Parathyroid adenoma (tissue), 2 donors: Measurements from ENCODE around the gene C16orf96.

Experiments
- H2AFZ ChIP-seq: fragments of 300-600 bp; sonication (generic); one replicate; pipeline ENCODE4 v1.7.0; 2017; ENCODE audit warnings: antibody characterized with exemption, mild to moderate bottlenecking
- H3K27ac ChIP-seq: fragments of 300-600 bp; sonication (generic); one replicate; pipeline ENCODE4 v1.7.0; 2017
- H3K27me3 ChIP-seq: fragments of 300-600 bp; sonication (generic); one replicate; pipeline ENCODE4 v1.7.0; 2017; ENCODE audit warnings: low read length; ENCODE audit not compliant: control insufficient read depth, insufficient read depth
- H3K36me3 ChIP-seq: fragments of 300-600 bp; sonication (generic); one replicate; pipeline ENCODE4 v1.7.0; 2017; ENCODE audit warnings: low read length; ENCODE audit not compliant: control insufficient read depth, insufficient read depth
- H3K4me1 ChIP-seq: fragments of 300-600 bp; sonication (generic); one replicate; pipeline ENCODE4 v1.7.0; 2017; ENCODE audit warnings: control low read depth
- H3K4me2 ChIP-seq: fragments of 300-600 bp; sonication (generic); one replicate; pipeline ENCODE4 v1.7.0; 2017; ENCODE audit warnings: low read length
- H3K4me3 ChIP-seq: fragments of 300-600 bp; sonication (generic); one replicate; pipeline ENCODE4 v1.7.0; 2017; ENCODE audit warnings: low read depth, low read length
- H3K79me2 ChIP-seq: fragments of 300-600 bp; sonication (generic); one replicate; pipeline ENCODE4 v1.7.0; 2017; ENCODE audit warnings: control low read depth
- H3K9ac ChIP-seq: fragments of 300-600 bp; sonication (generic); one replicate; pipeline ENCODE4 v1.7.0; 2017; ENCODE audit warnings: mild to moderate bottlenecking
- H3K9me3 ChIP-seq: fragments of 300-600 bp; sonication (generic); one replicate; pipeline ENCODE4 v1.7.0; 2017; ENCODE audit warnings: low read length; ENCODE audit not compliant: control insufficient read depth
- CTCF ChIP-seq: fragments of 300-600 bp; sonication (generic); IDR thresholded peaks from one replicate; pipeline ENCODE4 v1.7.0; 2017; ENCODE audit warnings: antibody characterized with exemption, mild to moderate bottlenecking
- donor health status: primary hyperparathyroidism.

The C16orf96 gene

GRCh38 chr16:4599545-4599944 lies 43.4 kb downstream of the C16orf96 start:
- no peaks in the 10 kb centered on the region for H3K4me1 ChIP-seq
- H3K9ac ChIP-seq = no peak overlapping the region
- no peak overlapping the region for H3K4me2 ChIP-seq
- H3K36me3 ChIP-seq = no peaks in the 10 kb centered on the region
- no peaks in the 10 kb centered on the region for H3K9me3 ChIP-seq
- no peak overlapping the region for H2AFZ ChIP-seq
- no peak overlapping the region for H3K27ac ChIP-seq
- H3K79me2 ChIP-seq = no peaks in the 10 kb centered on the region
- TF ChIP-seq CTCF = no peak
- no peaks in the 10 kb centered on the region for H3K27me3 ChIP-seq
- no peak overlapping the region for H3K4me3 ChIP-seq

GRCh38 chr16:4601036-4601863 lies 45.1 kb downstream of the C16orf96 start:
- Histone ChIP-seq H3K9me3 (no peaks in the 10 kb centered on the region), H3K4me3 (no peak overlapping the region), H3K9ac (no peak overlapping the region), H3K27me3 (no peaks in the 10 kb centered on the region), H2AFZ (no peak overlapping the region), H3K27ac (no peak overlapping the region), H3K4me1 (no peaks in the 10 kb centered on the region), H3K4me2 (no peak overlapping the region), H3K79me2 (no peaks in the 10 kb centered on the region), H3K36me3 (no peaks in the 10 kb centered on the region)
- TF ChIP-seq CTCF = no peak

- Histone ChIP-seq H3K4me2 (no peak overlapping the region), H3K9ac (no peak overlapping the region), H3K4me1 (no peaks in the 10 kb centered on the region), H3K27me3 (no peaks in the 10 kb centered on the region), H3K79me2 (no peaks in the 10 kb centered on the region), H3K9me3 (no peaks in the 10 kb centered on the region), H3K36me3 (no peaks in the 10 kb centered on the region), H3K27ac (no peak overlapping the region), H2AFZ (no peak overlapping the region), H3K4me3 (no peak overlapping the region)
- TF ChIP-seq CTCF = no peak
Measured at GRCh38 chr16:4601864-4602186, 45.7 kb downstream of the C16orf96 start.

GRCh38 chr16:4602331-4602730 lies 46.2 kb downstream of the C16orf96 start:
- H3K27ac ChIP-seq = no peak overlapping the region
- no peaks in the 10 kb centered on the region for H3K36me3 ChIP-seq
- no peaks in the 10 kb centered on the region for H3K27me3 ChIP-seq
- no peaks in the 10 kb centered on the region for H3K4me1 ChIP-seq
- H3K4me2 ChIP-seq = no peak overlapping the region
- no peak for TF ChIP-seq CTCF
- no peaks in the 10 kb centered on the region for H3K79me2 ChIP-seq
- no peak overlapping the region for H3K9ac ChIP-seq
- H2AFZ ChIP-seq = no peak overlapping the region
- no peak overlapping the region for H3K4me3 ChIP-seq
- H3K9me3 ChIP-seq = no peaks in the 10 kb centered on the region

- no peak for TF ChIP-seq CTCF
- Histone ChIP-seq H3K4me3 (no peak overlapping the region), H3K79me2 (no peaks in the 10 kb centered on the region), H2AFZ (no peak overlapping the region), H3K36me3 (no peaks in the 10 kb centered on the region), H3K4me1 (no peaks in the 10 kb centered on the region), H3K27ac (no peak overlapping the region), H3K9me3 (no peaks in the 10 kb centered on the region), H3K9ac (no peak overlapping the region), H3K4me2 (no peak overlapping the region), H3K27me3 (no peaks in the 10 kb centered on the region)
Measured at GRCh38 chr16:4603624-4604170, 47.6 kb downstream of the C16orf96 start.
